Measurements from ENCODE around the gene TUBB2B. TPM values are rescaled to one million over a fixed set of nuclear protein-coding genes. Genes with fewer than 3 reads are reported as not detected.
"Not testable (repeated sequence)": the region's sequence is repeated elsewhere in the genome, so short reads cannot be mapped to it uniquely, and the experiment has no call there.

The TUBB2B gene
- total RNA-seq, 1 donor from 2014 or later: 144 TPM

DNA sequence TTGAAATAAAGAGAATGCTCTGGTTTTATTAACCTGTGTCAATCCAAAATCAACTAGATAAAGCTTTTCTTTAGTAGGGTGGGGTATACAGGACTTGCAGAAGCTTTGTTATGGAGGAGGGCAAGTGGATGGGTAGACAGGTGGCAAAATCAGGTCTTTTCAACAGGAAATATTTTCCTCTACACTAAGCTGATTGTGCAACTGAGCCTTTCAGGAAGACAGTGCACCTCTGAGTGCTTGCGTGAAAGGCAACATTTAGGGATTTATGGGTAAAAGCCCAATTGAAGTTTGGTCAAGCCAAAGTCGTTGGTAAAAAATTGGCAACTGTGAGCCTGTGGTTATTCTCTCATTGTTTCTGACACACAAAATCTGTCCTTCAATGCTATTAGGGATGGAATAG lies 46.3 kb downstream of the TUBB2B start:
- H3K4me1 Mint-ChIP-seq (ENCODE audit: low read depth, unreplicated experiment): peaks cover 6% of the 10 kb centered on the region
- no peak for TF ChIP-seq EZH2 (IDR thresholded peaks at IDR 0.05; ENCODE audit: insufficient read depth, low read length)
- TF ChIP-seq, protein P1, sequence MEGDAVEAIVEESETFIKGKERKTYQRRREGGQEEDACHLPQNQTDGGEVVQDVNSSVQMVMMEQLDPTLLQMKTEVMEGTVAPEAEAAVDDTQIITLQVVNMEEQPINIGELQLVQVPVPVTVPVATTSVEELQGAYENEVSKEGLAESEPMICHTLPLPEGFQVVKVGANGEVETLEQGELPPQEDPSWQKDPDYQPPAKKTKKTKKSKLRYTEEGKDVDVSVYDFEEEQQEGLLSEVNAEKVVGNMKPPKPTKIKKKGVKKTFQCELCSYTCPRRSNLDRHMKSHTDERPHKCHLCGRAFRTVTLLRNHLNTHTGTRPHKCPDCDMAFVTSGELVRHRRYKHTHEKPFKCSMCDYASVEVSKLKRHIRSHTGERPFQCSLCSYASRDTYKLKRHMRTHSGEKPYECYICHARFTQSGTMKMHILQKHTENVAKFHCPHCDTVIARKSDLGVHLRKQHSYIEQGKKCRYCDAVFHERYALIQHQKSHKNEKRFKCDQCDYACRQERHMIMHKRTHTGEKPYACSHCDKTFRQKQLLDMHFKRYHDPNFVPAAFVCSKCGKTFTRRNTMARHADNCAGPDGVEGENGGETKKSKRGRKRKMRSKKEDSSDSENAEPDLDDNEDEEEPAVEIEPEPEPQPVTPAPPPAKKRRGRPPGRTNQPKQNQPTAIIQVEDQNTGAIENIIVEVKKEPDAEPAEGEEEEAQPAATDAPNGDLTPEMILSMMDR (IDR thresholded peaks at IDR 0.05; ENCODE audit: insufficient read depth, low read depth, low read length): no peak
- H3K9me3 ChIP-seq (ENCODE audit: insufficient read depth, low read depth, low read length): no peaks in the 10 kb centered on the region
- no peak overlapping the region for H3K4me3 ChIP-seq (ENCODE audit: insufficient read depth, low read depth, low read length)
- no peak overlapping the region for H3K27ac Mint-ChIP-seq (ENCODE audit: unreplicated experiment)
- no peak overlapping the region for H3K4me2 ChIP-seq (ENCODE audit: low read length)
- no peaks in the 10 kb centered on the region for H3K36me3 ChIP-seq (ENCODE audit: insufficient read depth, low read length)
- H3K27me3 Mint-ChIP-seq (ENCODE audit: low read depth, unreplicated experiment): peaks cover 9% of the 10 kb centered on the region
- no peak overlapping the region for H3K4me3 Mint-ChIP-seq (ENCODE audit: unreplicated experiment)
- FAIRE-seq: no peak
- H3K79me2 ChIP-seq (ENCODE audit: insufficient read depth, low read length): no peaks in the 10 kb centered on the region
- no peak overlapping the region for H3K27ac ChIP-seq (ENCODE audit: low read depth, low read length)
- peaks cover 2% of the 10 kb centered on the region for H3K4me1 ChIP-seq (ENCODE audit: insufficient read depth, low read length)
- H4K20me1 ChIP-seq (ENCODE audit: insufficient read depth, low read length): no peaks in the 10 kb centered on the region
- H3K27me3 ChIP-seq (ENCODE audit: insufficient read depth, low read length): peaks cover 3% of the 10 kb centered on the region
- no peak overlapping the region for H2AFZ ChIP-seq (ENCODE audit: low read depth, low read length)
- DNase-seq (ENCODE audit: low read depth): no peak
- no peak overlapping the region for H3K9ac ChIP-seq (ENCODE audit: low read length)
- H3K9me3 Mint-ChIP-seq (ENCODE audit: unreplicated experiment): peaks cover 5% of the 10 kb centered on the region
- no peaks in the 10 kb centered on the region for H3K36me3 Mint-ChIP-seq (ENCODE audit: low read depth, unreplicated experiment)

DNA sequence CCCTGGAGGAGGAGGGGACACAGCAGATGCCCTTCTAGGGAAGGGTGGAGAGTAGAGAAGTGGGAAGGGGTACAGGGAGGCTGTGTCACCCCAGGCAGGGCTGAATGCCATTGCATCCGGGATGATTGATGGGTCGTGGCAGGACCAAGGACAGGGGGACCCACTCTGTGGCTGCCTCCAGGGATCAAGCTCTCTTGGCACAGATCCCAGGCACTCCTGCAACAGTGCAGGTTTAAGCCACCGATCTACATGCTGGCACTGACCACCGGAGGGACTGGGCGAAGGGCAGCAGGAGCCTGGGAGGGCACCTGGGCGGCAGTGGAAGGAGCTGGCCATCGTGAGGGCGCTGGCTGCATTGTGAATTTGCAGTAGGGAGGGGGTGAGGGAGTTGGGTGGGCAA lies 47.5 kb downstream of the TUBB2B start:
- H3K4me1 ChIP-seq (ENCODE audit: insufficient read depth, low read length); DNase-seq (ENCODE audit: low read depth); H3K9me3 ChIP-seq (ENCODE audit: insufficient read depth, low read depth, low read length); H3K27me3 ChIP-seq (ENCODE audit: insufficient read depth, low read length); H3K27ac Mint-ChIP-seq (ENCODE audit: unreplicated experiment); H3K27me3 Mint-ChIP-seq (ENCODE audit: low read depth, unreplicated experiment); H3K27ac ChIP-seq (ENCODE audit: low read depth, low read length); H3K9ac ChIP-seq (ENCODE audit: low read length); H3K36me3 ChIP-seq (ENCODE audit: insufficient read depth, low read length); H3K9me3 Mint-ChIP-seq (ENCODE audit: unreplicated experiment); FAIRE-seq; H4K20me1 ChIP-seq (ENCODE audit: insufficient read depth, low read length); H3K79me2 ChIP-seq (ENCODE audit: insufficient read depth, low read length); H2AFZ ChIP-seq (ENCODE audit: low read depth, low read length); H3K4me1 Mint-ChIP-seq (ENCODE audit: low read depth, unreplicated experiment); H3K36me3 Mint-ChIP-seq (ENCODE audit: low read depth, unreplicated experiment): not testable (repeated sequence)
- Histone ChIP-seq H3K4me2 (ENCODE audit: low read length) (peak overlapping the region; percentile 70), H3K4me3 (ENCODE audit: insufficient read depth, low read depth, low read length) (peak overlapping the region; percentile 42)
- peak overlapping the region; percentile 82 for H3K4me3 Mint-ChIP-seq (ENCODE audit: unreplicated experiment)

DNA sequence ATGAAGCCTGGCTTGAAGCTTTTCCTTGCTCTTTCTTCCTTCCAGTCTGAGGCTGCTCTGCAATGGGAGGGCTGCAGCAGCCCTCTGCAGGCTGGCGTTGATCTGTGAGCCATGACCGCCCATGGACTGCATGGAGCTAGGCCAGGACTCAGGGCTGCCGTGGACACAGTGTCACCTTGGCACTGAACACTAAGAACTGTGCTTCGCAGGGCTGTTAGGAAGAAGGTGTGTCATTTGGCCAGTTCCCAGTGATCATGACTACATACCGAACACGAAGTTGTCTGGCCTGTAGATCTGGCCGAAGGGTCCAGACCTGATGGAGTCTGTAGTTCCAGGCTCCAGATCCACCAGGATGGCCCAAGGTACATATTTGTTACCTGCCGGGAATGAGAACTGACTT lies 48.8 kb downstream of the TUBB2B start:
- not testable (repeated sequence) for H3K36me3 Mint-ChIP-seq (ENCODE audit: low read depth, unreplicated experiment); H3K27me3 Mint-ChIP-seq (ENCODE audit: low read depth, unreplicated experiment); H3K27me3 ChIP-seq (ENCODE audit: insufficient read depth, low read length); H3K4me2 ChIP-seq (ENCODE audit: low read length); DNase-seq (ENCODE audit: low read depth); H3K79me2 ChIP-seq (ENCODE audit: insufficient read depth, low read length); H3K4me1 Mint-ChIP-seq (ENCODE audit: low read depth, unreplicated experiment); H3K36me3 ChIP-seq (ENCODE audit: insufficient read depth, low read length); H3K4me1 ChIP-seq (ENCODE audit: insufficient read depth, low read length); H3K4me3 ChIP-seq (ENCODE audit: insufficient read depth, low read depth, low read length); H4K20me1 ChIP-seq (ENCODE audit: insufficient read depth, low read length); H3K9me3 ChIP-seq (ENCODE audit: insufficient read depth, low read depth, low read length); H3K9ac ChIP-seq (ENCODE audit: low read length); FAIRE-seq; H2AFZ ChIP-seq (ENCODE audit: low read depth, low read length); H3K27ac ChIP-seq (ENCODE audit: low read depth, low read length); H3K9me3 Mint-ChIP-seq (ENCODE audit: unreplicated experiment)
- peak overlapping the region; percentile 47 for H3K27ac Mint-ChIP-seq (ENCODE audit: unreplicated experiment)
- H3K4me3 Mint-ChIP-seq (ENCODE audit: unreplicated experiment): peak overlapping the region; percentile 20
